Endothelial cell of umbilical vein (primary cell): ENCODE results near the gene MAP4K2. TPM values are rescaled to one million over a fixed set of nuclear protein-coding genes. Genes with fewer than 3 reads are reported as not detected.

Experiments used
- BruUV-seq: library from RNA; stranded (reverse); fragments of 400-500 nt; replicated peaks from 2 replicates; lab custom pipeline; 2021; lab: Mats Ljungman, UMichigan
- CTCF ChIA-PET: fragments of 300-600, 350-600 bp; sonication (Branson Sonifier 250); formaldehyde crosslinking; loops from one replicate; lab custom pipeline; 2021; ENCODE audit warnings: antibody characterized with exemption, inconsistent platforms; lab: Charles Lee
- POLR2A ChIA-PET: fragments of 300-600, 350-600 bp; sonication (Branson Sonifier 250); formaldehyde crosslinking; loops from one replicate; lab custom pipeline; 2021; ENCODE audit warnings: antibody characterized with exemption, inconsistent platforms; lab: Charles Lee
- DNase-seq: peaks from one replicate; pipeline ENCODE4 v3.0.0-alpha.2; 2011; ENCODE audit warnings: low read depth, low spot score
- FAIRE-seq: peaks from 2 replicates; lab custom pipeline; 2011; peaks lifted over from hg19 to GRCh38; lab: Jason Lieb, UNC
- H2AFZ ChIP-seq: 2 replicates; pipeline ENCODE4 v1.6.0; 2012; ENCODE audit warnings: low read depth, low read length, control low read depth, inconsistent platforms
- H3K27ac ChIP-seq: 2 replicates; pipeline ENCODE4 v1.5.1; 2011; ENCODE audit warnings: low read depth, mild to moderate bottlenecking, control low read depth, low read length, moderate library complexity; ENCODE audit not compliant: insufficient read depth
- H3K27me3 ChIP-seq, 2 experiments: 2 replicates each; pipeline versions ENCODE4 v1.6.0 to v1.6.1; 2011; ENCODE audit warnings: low read length in 2 of 2, mixed read lengths in 1 of 2; ENCODE audit not compliant: control insufficient read depth in 2 of 2, insufficient read depth in 2 of 2
- H3K36me3 ChIP-seq, 2 experiments: 2 replicates in 1 of 2; 3 replicates in 1 of 2; pipeline ENCODE4 v1.5.1; 2011; ENCODE audit warnings: low read length in 2 of 2, mild to moderate bottlenecking in 1 of 2, moderate library complexity in 1 of 2; ENCODE audit not compliant: control insufficient read depth in 2 of 2, insufficient read depth in 2 of 2; ENCODE audit errors: extremely low read depth in 1 of 2
- H3K4me1 ChIP-seq: 3 replicates; pipeline ENCODE4 v1.5.1; 2011; ENCODE audit warnings: mild to moderate bottlenecking, low read length; ENCODE audit not compliant: control insufficient read depth, insufficient read depth; ENCODE audit errors: extremely low read depth
- H3K4me2 ChIP-seq: 2 replicates; pipeline ENCODE4 v1.6.1; 2011; ENCODE audit warnings: low read length, control low read depth, mixed read lengths; ENCODE audit not compliant: insufficient read depth
- H3K4me3 ChIP-seq, 3 experiments: fragments of 200-600 bp in 1 of 3; sonication (generic), shearing (Covaris generic) in 1 of 3; replicated peaks in 1 of 3; 2 replicates each; pipeline ENCODE4 v1.5.1; 2011 to 2016; ENCODE audit warnings: control low read depth in 3 of 3, low read length in 3 of 3, mild to moderate bottlenecking in 2 of 3, inconsistent platforms in 1 of 3, low read depth in 1 of 3, moderate library complexity in 1 of 3; ENCODE audit not compliant: insufficient read depth in 1 of 3
- H3K79me2 ChIP-seq: 2 replicates; pipeline ENCODE4 v1.6.0; 2012; ENCODE audit warnings: low read length, inconsistent platforms; ENCODE audit not compliant: control insufficient read depth, insufficient read depth
- H3K9ac ChIP-seq: replicated peaks from 2 replicates; pipeline ENCODE3; 2011; ENCODE audit warnings: low read length, control low read depth; ENCODE audit not compliant: insufficient read depth; ENCODE audit errors: extremely low read depth
- H3K9me1 ChIP-seq: replicated peaks from 3 replicates; pipeline ENCODE4 v1.6.0; 2011; ENCODE audit warnings: mild to moderate bottlenecking, low read length; ENCODE audit not compliant: control insufficient read depth, insufficient read depth; ENCODE audit errors: extremely low read depth
- H3K9me3 ChIP-seq: replicated peaks from 2 replicates; pipeline ENCODE4 v1.5.1; 2012; ENCODE audit warnings: low read length, inconsistent platforms; ENCODE audit not compliant: control insufficient read depth, insufficient read depth
- H4K20me1 ChIP-seq: replicated peaks from 2 replicates; pipeline ENCODE3; 2011; ENCODE audit warnings: mild to moderate bottlenecking, low read length; ENCODE audit not compliant: control insufficient read depth, insufficient read depth; ENCODE audit errors: extremely low read depth
- CTCF ChIP-seq, 2 donors: IDR thresholded peaks; 1 replicate in 1 of 2; 2 replicates in 1 of 2; pipeline ENCODE4 v1.5.1; 2011; ENCODE audit warnings: low read length in 2 of 2, mild to moderate bottlenecking in 2 of 2, moderate library complexity in 2 of 2, control low read depth in 1 of 2, inconsistent platforms in 1 of 2, low read depth in 1 of 2; ENCODE audit not compliant: insufficient read depth in 1 of 2; ENCODE audit errors: extremely low read depth in 1 of 2
- EZH2 ChIP-seq: IDR thresholded peaks from 2 replicates; pipeline ENCODE4 v1.6.1; 2012; ENCODE audit warnings: borderline replicate concordance, low read depth, mild to moderate bottlenecking, moderate library complexity, low read length, inconsistent platforms; ENCODE audit not compliant: severe bottlenecking
- MYC ChIP-seq: IDR thresholded peaks from one replicate; pipeline ENCODE4 v1.6.1; 2011; ENCODE audit warnings: mild to moderate bottlenecking, low read depth, low read length
- POLR2AphosphoS5 ChIP-seq: IDR thresholded peaks from 2 replicates; pipeline ENCODE4 v1.6.1; 2012; ENCODE audit warnings: low read depth, mild to moderate bottlenecking, control low read depth, low read length, moderate library complexity; ENCODE audit not compliant: insufficient read depth
- dilution Hi-C: fragments of 300-500 bp; cut with MboI; formaldehyde crosslinking; loops from one replicate; pipeline ENCODE4 v1.15.0; 2019; ENCODE audit warnings: low sequenced_read_pairs; ENCODE audit not compliant: extremely low pct_ligation_motif_present
- intact Hi-C: fragments of 100-400 bp; cut with micrococcal nuclease; formaldehyde crosslinking; loops from one replicate; pipeline ENCODE4 v1.10.0; 2022
- polyA plus RNA-seq, 4 experiments: library from polyadenylated mRNA; depleted of rRNA in 3 of 4; stranded (reverse) in 3 of 4; unstranded in 1 of 4; fragments of >200 nt; gene quantifications; 2 replicates each; pipeline versions ENCODE4 v1.2.1 to v1.2.3, GENCODE V29; 2011 to 2012; ENCODE audit warnings: missing spikeins in 1 of 4
- total RNA-seq: library from RNA; stranded (reverse); gene quantifications from 2 replicates; pipeline ENCODE4 v1.2.3, GENCODE V29; 2021
- TF ChIP-seq, protein P1 (sequence below): IDR thresholded peaks from 2 replicates; pipeline ENCODE4 v1.6.1; 2011; ENCODE audit not compliant: insufficient read depth, insufficient read length

The MAP4K2 gene
- total and polyA plus RNA-seq, 2 donors (not counting 3 experiments of a cell fraction or from before 2014, with no cell fraction given) = 43.3 to 44.0 TPM

DNA sequence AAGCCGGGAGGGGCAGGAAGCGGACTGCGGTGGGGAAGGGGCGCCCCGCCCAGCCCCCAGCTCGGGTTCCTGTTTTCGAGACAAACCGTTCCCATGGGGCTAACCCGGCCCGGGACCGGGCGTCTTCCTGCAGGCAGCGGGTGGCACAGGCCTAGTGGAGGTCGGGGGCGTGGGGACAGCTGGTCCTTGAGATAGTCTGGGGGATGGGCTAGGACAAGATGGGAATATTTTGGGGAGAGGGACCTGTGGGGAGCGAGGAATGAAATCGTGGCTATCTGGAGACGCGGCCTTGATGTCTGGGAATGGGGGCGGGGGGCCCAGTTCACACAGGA, 57.9 kb downstream of the MAP4K2 start:
- Histone ChIP-seq H3K9me1 (no peaks in the 10 kb centered on the region), H3K36me3 (no peaks in the 10 kb centered on the region), H3K4me1 (peaks cover 13% of the 10 kb centered on the region), H3K79me2 (no peaks in the 10 kb centered on the region), H3K27me3 (peaks cover 27 to 32% of the 10 kb centered on the region in 2 experiments), H3K9ac (no peak overlapping the region), H3K4me2 (peak overlapping the region; percentile 84), H4K20me1 (no peaks in the 10 kb centered on the region), H3K9me3 (no peaks in the 10 kb centered on the region), H3K27ac (no peak overlapping the region), H3K4me3 (peak overlapping the region; percentile 15 to 49 (median 32)), H2AFZ (peak overlapping the region; percentile 85)
- TF ChIP-seq EZH2 (peak; percentile 62), CTCF (IDR thresholded peaks at IDR 0.05; ENCODE audit: extremely low read depth in 1 of 2, insufficient read depth in 1 of 2, low read depth in 1 of 2, low read length in 2 of 2) (no peak), MYC (no peak), POLR2AphosphoS5 (no peak)
- TF ChIP-seq, protein P1, sequence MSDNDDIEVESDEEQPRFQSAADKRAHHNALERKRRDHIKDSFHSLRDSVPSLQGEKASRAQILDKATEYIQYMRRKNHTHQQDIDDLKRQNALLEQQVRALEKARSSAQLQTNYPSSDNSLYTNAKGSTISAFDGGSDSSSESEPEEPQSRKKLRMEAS = no peak
- intact Hi-C loops (no loop called here), dilution Hi-C loops (no loop called here)
- ChIA-PET CTCF (interaction anchor here (1.3 kb wide), 1 partner anchor 22 kb away, joined by 3 read pairs; the partner anchor contains the start of gene NRXN2), POLR2A (no interaction called here)
- BruUV-seq = no TSS peak
- FAIRE-seq (no peak), DNase-seq (peak; percentile 32)
